ENCODE data around the gene SMOC1.

DNA sequence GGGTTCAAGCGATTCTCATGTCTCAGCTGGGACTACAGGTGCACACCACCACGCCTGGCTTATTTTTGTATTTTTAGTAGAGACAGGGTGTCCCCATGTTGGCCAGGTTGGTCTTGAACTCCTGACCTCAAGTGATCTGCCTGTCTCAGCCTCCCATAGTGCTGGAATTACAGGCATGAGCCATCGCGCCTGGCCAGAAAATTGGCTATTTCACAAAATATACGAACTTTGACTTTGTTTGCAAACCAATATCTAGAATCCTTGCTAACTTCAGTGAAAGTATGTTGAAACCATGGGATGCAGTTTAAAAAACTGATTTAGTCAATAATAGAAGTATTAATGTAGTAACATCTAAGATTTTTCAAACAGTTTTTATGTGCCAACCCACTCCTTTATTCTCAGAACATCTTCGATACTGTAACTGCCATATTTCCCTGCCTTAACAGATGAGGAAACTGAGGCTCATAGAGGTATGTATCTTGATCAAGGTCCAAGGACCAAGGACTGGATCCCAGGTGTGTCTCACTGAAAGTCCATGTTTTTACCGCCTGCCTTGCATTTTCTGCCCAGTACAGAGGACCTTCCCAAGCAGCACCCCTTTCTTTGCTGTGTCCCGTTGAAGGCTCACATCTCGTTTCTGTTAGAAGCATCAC, 54.5 kb downstream of the SMOC1 start:
- TF ChIP-seq POLR2A (IDR thresholded peaks at IDR 0.05; ENCODE audit: low read depth, low read length), result no peak
- TF ChIP-seq POLR2AphosphoS5 (IDR thresholded peaks at IDR 0.05; ENCODE audit: low read depth, low read length), result no peak
- no peak for TF ChIP-seq TAF1 (IDR thresholded peaks at IDR 0.05; ENCODE audit: low read depth, low read length)
- TF ChIP-seq POU2F2 (IDR thresholded peaks at IDR 0.05; ENCODE audit: low read depth, low read length), result no peak
